ENCODE measurements around the gene LARP4B.

Gene LARP4B

GRCh38 chr10:805620-806305, 125.7 kb downstream of the LARP4B start:
- no peak for TF ChIP-seq CTCF (IDR thresholded peaks at IDR 0.05; ENCODE audit: low read depth, low read length, poor library complexity, severe bottlenecking)
- TF ChIP-seq EZH2phosphoT487 (IDR thresholded peaks at IDR 0.05; ENCODE audit: borderline replicate concordance, low read length), result no peak
- H3K27me3 ChIP-seq (ENCODE audit: control insufficient read depth, low read length), result no peaks in the 10 kb centered on the region
- H3K36me3 ChIP-seq (ENCODE audit: control insufficient read depth, low read length), result peaks cover 49% of the 10 kb centered on the region
- no peak overlapping the region for H3K4me2 ChIP-seq (ENCODE audit: low read length)
- H3K9me3 ChIP-seq (ENCODE audit: control insufficient read depth, insufficient read depth, low read length), result no peaks in the 10 kb centered on the region
- no peak overlapping the region for H3K4me3 ChIP-seq (ENCODE audit: low read length)
- H3F3A ChIP-seq (ENCODE audit: control insufficient read depth, insufficient read depth), result 0 out of 2 replicates have a peak, but pooled peaks cover 2% of the 10 kb centered on the region
- H3K9me2 ChIP-seq (replicated peaks; ENCODE audit: control insufficient read depth, low read length), result no peaks in the 10 kb centered on the region
- no peak overlapping the region for H3K27ac ChIP-seq (ENCODE audit: low read depth, low read length)
- H3K4me1 ChIP-seq (ENCODE audit: control insufficient read depth, low read length), result no peaks in the 10 kb centered on the region
- H4K20me1 ChIP-seq (ENCODE audit: control insufficient read depth, insufficient read depth, low read depth, low read length), result no peaks in the 10 kb centered on the region
- no peaks in the 10 kb centered on the region for H3K79me2 ChIP-seq (ENCODE audit: control insufficient read depth, low read length)

GRCh38 chr10:804787-805619, 126.5 kb downstream of the LARP4B start:
- no peak for TF ChIP-seq EZH2phosphoT487 (IDR thresholded peaks at IDR 0.05; ENCODE audit: borderline replicate concordance, low read length)
- no peak for TF ChIP-seq CTCF (IDR thresholded peaks at IDR 0.05; ENCODE audit: low read depth, low read length, poor library complexity, severe bottlenecking)
- Histone ChIP-seq H3K27me3 (ENCODE audit: control insufficient read depth, low read length) (no peaks in the 10 kb centered on the region), H3K9me3 (ENCODE audit: control insufficient read depth, insufficient read depth, low read length) (no peaks in the 10 kb centered on the region), H3K79me2 (ENCODE audit: control insufficient read depth, low read length) (no peaks in the 10 kb centered on the region), H3K9me2 (replicated peaks; ENCODE audit: control insufficient read depth, low read length) (no peaks in the 10 kb centered on the region), H3K4me1 (ENCODE audit: control insufficient read depth, low read length) (no peaks in the 10 kb centered on the region), H3F3A (ENCODE audit: control insufficient read depth, insufficient read depth) (no peaks in the 10 kb centered on the region), H3K4me2 (ENCODE audit: low read length) (no peak overlapping the region), H3K36me3 (ENCODE audit: control insufficient read depth, low read length) (peaks cover 42% of the 10 kb centered on the region), H3K4me3 (ENCODE audit: low read length) (no peak overlapping the region), H4K20me1 (ENCODE audit: control insufficient read depth, insufficient read depth, low read depth, low read length) (no peaks in the 10 kb centered on the region), H3K27ac (ENCODE audit: low read depth, low read length) (no peak overlapping the region)

- Histone ChIP-seq H3K9me2 (replicated peaks; ENCODE audit: control insufficient read depth, low read length) (no peaks in the 10 kb centered on the region), H3K4me2 (ENCODE audit: low read length) (no peak overlapping the region), H3K79me2 (ENCODE audit: control insufficient read depth, low read length) (no peaks in the 10 kb centered on the region), H3F3A (ENCODE audit: control insufficient read depth, insufficient read depth) (no peaks in the 10 kb centered on the region), H3K27ac (ENCODE audit: low read depth, low read length) (no peak overlapping the region), H3K36me3 (ENCODE audit: control insufficient read depth, low read length) (peaks cover 39% of the 10 kb centered on the region), H3K4me3 (ENCODE audit: low read length) (no peak overlapping the region), H3K4me1 (ENCODE audit: control insufficient read depth, low read length) (no peaks in the 10 kb centered on the region), H4K20me1 (ENCODE audit: control insufficient read depth, insufficient read depth, low read depth, low read length) (no peaks in the 10 kb centered on the region), H3K9me3 (ENCODE audit: control insufficient read depth, insufficient read depth, low read length) (peaks cover 6% of the 10 kb centered on the region), H3K27me3 (ENCODE audit: control insufficient read depth, low read length) (no peaks in the 10 kb centered on the region)
- TF ChIP-seq EZH2phosphoT487 (IDR thresholded peaks at IDR 0.05; ENCODE audit: borderline replicate concordance, low read length) (no peak), CTCF (IDR thresholded peaks at IDR 0.05; ENCODE audit: low read depth, low read length, poor library complexity, severe bottlenecking) (no peak)
These were observed 127.2 kb downstream of the LARP4B start for GRCh38 chr10:804191-804781.

All from DOHH2 (cell line).